NCI-H446 treated with DMSO at 0.1 percent for 48 hours (cell line): ENCODE measurements around the gene CYP2U1.

Experiments used
- DNase-seq: peaks from one replicate; lab custom pipeline; 2025; lab: John Stamatoyannopoulos, UW

Gene CYP2U1

DNA sequence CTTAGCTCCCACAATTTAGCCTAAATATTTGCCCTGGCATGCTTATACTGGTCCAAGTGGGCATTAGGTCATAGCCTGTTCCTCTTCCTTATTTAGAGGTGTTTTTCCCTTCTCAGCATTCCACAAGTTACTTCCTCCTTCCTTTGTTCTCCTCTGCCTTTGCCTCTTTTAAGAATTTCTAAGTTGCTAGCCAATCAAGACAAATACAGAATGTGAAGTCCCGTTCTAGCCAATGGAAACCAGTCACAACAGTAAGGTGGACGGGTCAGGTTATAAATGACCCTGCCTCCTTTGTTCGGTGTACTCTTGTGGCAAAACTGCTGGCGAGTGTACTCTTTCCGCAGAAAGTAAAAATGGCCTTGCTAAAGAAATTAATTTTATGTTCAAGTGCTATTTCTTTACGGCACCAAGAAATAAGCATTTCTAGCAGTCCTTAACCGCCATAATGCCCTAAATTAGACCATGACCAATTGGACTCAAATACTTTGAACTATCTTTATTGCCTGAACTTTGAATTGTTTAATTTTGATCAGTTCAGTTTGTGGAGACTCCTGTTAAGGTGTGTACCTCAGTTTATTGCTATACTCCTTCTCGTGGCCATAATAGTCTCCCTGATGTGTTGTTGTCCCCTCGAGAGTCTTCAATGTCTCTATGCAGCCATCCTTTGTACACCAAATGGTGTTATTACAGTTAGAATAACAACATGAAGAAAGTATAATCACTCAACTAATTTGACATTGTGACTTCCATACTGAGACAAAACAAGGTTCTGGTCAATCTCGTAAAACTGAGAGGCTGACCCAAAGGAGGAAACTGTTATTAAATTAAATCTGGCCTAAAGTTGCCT lies 56.8 kb downstream of the CYP2U1 start:
- DNase-seq, result no peak

DNA sequence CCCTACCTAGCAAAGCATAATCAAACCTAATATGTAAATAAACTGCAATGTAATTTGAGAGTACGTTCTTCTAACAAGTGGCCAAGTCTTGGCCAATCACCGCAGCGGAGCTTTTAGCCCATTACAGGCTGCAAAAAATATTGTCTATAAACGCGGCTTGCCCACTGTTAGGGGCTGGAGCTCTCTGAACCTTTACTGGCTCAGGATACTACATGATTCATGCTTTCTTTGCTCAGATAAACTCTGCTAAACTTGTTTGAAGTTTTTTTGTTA lies 57.4 kb downstream of the CYP2U1 start:
- DNase-seq, result no peak

DNA sequence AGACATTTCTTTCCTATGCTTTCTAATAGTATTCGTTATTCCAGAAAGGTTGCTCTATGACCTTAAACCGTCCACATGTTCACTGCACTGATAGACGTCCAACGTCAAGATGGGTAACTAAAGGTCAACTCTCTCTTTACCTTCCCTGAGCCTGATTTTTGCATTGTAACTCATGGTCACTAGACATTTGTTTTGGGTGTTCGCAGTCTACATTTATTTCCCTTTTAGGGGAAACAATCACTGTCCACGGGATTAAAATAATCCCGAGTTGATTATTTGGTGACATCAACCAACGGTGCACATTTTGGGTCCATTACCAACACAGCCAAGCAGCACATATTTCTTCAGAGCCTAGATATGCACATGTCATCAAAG lies 57.8 kb downstream of the CYP2U1 start:
- no peak for DNase-seq

DNA sequence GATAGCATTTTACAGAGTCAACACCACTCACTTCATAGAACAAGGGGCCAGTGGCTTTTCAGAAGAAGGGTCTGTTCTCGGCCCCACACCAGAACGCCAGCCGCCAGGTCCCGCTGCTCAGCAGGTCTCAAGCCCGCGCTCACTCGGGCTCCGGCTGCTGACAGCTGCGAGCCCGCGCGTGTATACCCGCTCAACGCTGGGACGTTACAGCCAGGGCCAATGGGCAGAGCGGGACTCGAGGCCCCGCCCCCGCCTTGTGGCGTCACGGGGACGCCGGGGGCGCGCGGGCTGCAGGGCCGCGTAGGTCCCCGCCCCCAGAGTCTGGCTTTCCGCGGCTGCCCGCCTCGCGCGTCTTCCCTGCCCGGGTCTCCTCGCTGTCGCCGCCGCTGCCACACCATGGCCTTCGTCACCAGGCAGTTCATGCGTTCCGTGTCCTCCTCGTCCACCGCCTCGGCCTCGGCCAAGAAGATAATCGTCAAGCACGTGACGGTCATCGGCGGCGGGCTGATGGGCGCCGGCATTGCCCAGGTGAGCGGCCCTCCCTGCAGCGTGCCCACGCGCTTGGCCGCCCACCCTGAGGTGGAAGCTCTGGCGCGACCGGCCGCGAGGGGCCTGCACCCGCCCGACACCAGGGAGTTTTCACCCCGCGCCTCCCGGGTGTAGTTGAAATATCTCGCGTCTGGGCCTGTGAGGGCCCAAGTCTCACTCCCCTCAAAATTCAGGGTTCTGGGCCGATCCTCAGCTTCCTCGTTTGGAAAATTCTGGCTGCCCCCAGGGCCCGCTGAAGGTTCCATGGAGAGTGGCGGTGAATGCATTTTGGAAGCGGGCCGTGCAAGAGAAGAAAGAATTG lies 58.4 kb downstream of the CYP2U1 start, which contains the start of gene HADH:
TSS of gene HADH (plus strand) at position 353 of the 850 bp plus-strand sequence. CDS start at position 397, 44 bp downstream.
- DNase-seq, result peak; percentile 78

DNA sequence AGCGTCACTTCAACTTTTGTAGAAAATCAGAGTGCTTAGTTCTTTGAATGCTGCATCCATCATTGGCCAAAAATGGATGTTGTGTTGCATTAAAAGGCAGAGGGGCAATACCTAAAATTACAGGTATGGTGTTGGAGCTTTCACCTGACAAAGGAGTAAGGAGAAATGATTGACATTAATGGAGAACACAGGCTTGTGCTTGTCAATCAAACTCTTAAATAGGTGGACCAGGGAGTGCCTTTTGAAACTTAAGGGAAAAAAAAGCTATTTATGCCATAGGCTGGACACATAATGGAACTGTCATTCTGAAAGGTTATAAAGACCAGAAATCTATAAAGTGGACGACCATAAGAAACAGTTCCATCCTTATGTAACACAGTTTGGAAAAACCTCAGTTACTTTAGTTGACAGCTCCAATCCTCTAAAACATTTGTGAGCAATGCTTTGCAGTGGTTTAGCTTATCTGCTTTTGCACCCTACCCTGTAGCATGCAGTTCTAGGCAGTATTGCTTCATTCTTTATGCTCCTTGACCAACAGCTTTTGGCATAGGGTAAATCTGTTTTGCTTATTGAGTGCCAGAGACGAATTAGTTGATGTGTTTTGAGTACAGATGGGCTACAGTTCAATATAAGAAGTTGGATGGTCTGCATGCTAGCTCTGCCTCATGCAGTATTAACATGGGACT lies 60.7 kb downstream of the CYP2U1 start:
- DNase-seq, result no peak

DNA sequence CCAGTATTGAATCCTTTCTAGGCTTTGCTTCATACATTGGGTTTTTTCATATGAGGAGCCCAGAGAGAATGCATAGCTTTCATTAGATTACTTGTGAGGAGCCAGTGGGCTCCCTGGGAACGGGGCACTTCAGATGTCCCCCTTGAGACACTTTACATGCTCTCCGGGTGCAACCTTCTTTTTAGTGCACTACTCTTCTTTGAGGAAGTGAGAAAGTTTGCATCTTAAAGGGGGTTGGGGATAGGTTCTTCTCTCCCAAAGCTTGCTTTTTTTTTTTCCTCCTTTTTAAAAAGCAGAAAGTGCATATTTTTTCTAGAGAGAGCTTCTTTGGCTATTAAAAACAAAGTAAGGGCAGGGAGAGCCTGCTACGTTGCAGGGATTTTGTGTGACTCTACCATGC lies 62.6 kb downstream of the CYP2U1 start:
- DNase-seq, result no peak

DNA sequence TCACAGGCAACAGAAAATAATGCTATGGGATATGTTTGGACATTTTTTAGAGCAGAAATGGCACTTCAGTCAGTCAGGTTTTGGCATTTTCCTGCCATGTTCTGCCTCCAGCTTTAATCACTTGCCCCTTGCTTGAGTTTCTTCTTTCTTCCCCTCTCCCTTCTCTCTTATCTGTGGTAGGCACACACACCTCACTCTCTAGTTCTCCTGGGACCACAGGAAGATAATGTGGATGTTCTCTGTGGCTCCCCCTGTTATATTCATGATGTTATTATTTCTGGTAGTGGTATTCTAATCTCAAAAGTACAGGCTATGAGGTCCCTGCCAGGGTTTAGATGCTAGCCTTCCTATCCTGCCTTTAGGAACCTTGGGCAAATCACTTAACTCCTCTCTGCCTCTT lies 63.5 kb downstream of the CYP2U1 start:
- no peak for DNase-seq

DNA sequence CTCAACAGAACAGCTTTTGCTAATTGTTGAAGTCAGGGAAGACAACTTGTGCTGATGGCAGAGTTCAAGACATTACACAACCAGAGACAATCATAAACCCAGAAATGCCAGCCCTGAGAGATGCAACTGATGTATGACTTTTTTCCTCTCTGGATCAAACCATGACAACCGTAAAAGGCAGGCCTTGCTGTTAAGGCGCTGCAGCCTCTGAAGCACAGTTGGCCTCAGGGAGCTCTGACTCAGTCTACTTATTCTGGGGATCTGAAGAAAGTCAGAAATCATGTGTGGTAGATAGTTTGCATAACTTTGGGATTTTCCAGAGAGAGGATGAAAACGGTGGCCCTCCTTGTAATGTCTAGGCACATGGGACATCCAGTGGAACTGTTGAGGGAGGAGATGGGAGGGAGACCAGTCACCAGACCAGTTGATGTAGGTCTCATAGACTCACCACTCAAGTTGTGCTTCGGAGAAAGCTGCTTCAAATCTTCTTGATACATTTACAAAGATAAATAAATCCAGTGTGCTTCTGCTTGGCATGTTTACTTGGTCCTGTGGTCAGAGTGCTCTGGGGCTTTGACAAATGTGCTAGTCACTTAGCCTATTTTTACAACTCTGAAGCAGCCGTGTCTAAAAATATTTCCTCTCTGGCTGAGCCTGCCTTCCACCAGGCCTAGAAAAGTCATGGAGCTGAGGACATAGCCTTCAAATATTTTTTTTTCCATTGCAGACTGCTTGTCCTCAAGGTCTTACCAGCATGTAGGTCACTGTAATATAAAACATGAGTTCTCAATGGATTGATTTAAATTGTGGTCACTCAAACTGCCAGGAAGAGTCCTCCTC lies 65.8 kb downstream of the CYP2U1 start:
- no peak for DNase-seq

DNA sequence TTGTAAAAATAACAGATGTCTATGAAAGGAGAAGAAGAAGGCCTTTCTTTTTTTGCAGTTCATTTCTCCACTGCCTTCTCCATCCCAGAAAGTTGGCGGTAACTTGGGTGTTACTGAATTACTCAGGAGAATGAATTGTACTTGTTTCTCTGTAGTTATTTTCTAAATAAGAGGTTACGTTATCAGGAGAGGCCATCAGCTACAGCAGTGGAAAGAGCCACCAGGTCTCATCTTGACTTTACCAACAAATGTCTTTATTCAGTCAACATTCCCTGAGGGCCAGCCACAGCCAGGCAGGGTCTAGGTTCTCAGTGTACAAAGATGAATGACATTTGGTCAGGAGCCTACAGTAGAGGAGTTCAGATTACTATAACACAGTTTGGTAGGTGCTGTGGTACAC lies 66.4 kb downstream of the CYP2U1 start:
- no peak for DNase-seq

DNA sequence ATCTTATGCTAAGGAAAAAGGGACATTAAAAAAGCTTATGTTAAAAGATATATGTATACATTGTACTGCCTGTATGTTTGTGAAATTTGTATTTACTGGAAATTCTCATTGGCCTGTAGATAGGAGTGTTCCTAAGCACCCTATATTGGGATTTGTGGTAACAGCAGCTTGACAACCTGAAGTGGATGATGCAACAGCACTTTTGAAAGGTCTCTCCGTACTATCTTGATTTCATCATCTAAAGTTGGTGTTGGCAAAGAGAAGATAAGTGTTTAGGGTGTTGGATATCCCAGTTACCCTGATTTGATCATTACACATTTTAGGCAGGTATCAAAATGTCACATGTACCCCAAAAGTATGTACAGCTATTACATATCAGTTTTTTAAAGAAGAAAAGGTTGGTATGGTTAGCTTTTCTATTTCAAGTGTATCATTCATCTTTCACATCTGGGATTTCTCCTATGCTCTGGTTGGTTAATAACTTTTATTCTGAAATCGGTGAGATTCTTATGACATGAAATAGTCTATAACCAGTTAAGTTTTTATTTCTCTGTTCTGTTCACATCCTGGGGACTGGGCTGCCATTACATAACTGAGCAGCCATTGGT lies 68.7 kb downstream of the CYP2U1 start:
- no peak for DNase-seq

DNA sequence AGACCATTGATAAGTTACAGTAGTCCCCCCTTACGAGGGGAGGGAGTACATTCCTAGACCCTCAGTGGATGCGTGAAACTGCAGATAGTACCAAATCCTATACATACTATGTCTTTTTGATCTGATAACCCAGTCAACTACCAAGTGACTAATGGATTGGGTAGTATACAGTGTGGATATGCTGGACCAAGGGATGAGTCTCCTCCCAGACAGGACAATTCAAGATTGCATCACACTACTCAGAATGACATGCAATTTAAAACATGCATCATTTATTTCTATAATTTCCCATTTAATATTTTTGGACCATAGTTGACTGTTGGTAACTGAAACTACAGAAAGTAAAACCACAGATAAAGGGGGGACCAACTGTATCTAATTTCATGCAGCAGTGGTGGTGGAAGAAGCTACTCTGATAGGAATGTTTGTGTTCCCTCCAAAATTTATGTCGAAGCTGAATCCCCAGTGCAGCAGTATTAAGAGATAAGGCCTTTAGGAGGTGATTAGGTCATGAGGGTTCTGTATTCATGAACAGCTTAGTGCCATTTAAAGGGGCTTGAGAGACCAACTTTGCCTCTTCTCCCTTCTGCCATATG lies 70.3 kb downstream of the CYP2U1 start:
- no peak for DNase-seq
